Gastrocnemius medialis (tissue), 4 donors: Measurements from ENCODE around the gene ICOS.

ENCODE experiments used
- CTCF ChIP-seq, 5 experiments: fragments of 450-650 bp in 3 of 5; fragments of 200-600 bp in 2 of 5; sonication (generic) in 2 of 5; IDR thresholded peaks in 4 of 5; conservative IDR thresholded peaks in 1 of 5; 1 replicate in 4 of 5; 2 replicates in 1 of 5; pipeline ENCODE4 v1.5.1; 2016 to 2019; ENCODE audit warnings: antibody characterized with exemption in 5 of 5, mild to moderate bottlenecking in 3 of 5, moderate library complexity in 3 of 5
- POLR2A ChIP-seq, 2 donors: fragments of 450-650 bp; IDR thresholded peaks; one replicate each; pipeline ENCODE4 v1.6.1; 2017; ENCODE audit warnings: antibody characterized with exemption in 2 of 2, mild to moderate bottlenecking in 2 of 2, moderate library complexity in 2 of 2

- no peak for TF ChIP-seq CTCF (IDR thresholded peaks at IDR 0.05 in 4 of 5, conservative IDR thresholded peaks at IDR 0.05 in 1 of 5)
- no peak for TF ChIP-seq POLR2A (IDR thresholded peaks at IDR 0.05)
Measured at GRCh38 chr2:203935568-203935967, 995 bp upstream of the ICOS start.
